WTC11 (cell line): ENCODE results near the gene MRPS11. TPM values are rescaled to one million over a fixed set of nuclear protein-coding genes. Genes with fewer than 3 reads are reported as not detected.

Experiments
- ATAC-seq: fragments of 200-7000 bp; cut with Tn5 transposase; 2 replicates; pipeline ENCODE4 v1.10.0; 2021; ENCODE audit warnings: mild to moderate bottlenecking, moderate library complexity
- CTCF ChIA-PET: fragments of 300-600 bp; sonication (Branson Sonifier 250); formaldehyde crosslinking; loops from one replicate; lab custom pipeline; 2021; ENCODE audit warnings: antibody characterized with exemption; lab: Charles Lee
- POLR2A ChIA-PET: fragments of 350-600 bp; sonication (Branson Sonifier 250); formaldehyde crosslinking; loops from one replicate; lab custom pipeline; 2021; ENCODE audit warnings: antibody characterized with exemption; lab: Charles Lee
- DNase-seq: peaks from one replicate; pipeline ENCODE4 v3.0.0; 2021; ENCODE audit warnings: low spot score
- H3K27ac Mint-ChIP-seq: 2 replicates; pipeline ENCODE4 v1.8.0; 2021; ENCODE audit warnings: mixed read lengths
- H3K27me3 Mint-ChIP-seq: 2 replicates; pipeline ENCODE4 v1.8.0; 2021; ENCODE audit warnings: low read depth, mild to moderate bottlenecking, moderate library complexity, mixed read lengths
- H3K36me3 Mint-ChIP-seq: 2 replicates; pipeline ENCODE4 v1.8.0; 2021; ENCODE audit warnings: mixed read lengths
- H3K4me1 Mint-ChIP-seq: 2 replicates; pipeline ENCODE4 v1.8.0; 2022; ENCODE audit warnings: mixed read lengths
- H3K4me3 Mint-ChIP-seq: 2 replicates; pipeline ENCODE4 v1.8.0; 2021; ENCODE audit warnings: mild to moderate bottlenecking, moderate library complexity, mixed read lengths
- H3K9me3 Mint-ChIP-seq: 2 replicates; pipeline ENCODE4 v1.8.0; 2021; ENCODE audit warnings: mixed read lengths
- AFF4 ChIP-seq: sonication (generic); formaldehyde crosslinking; IDR thresholded peaks from 2 replicates; pipeline ENCODE4 v1.8.1; 2023; ENCODE audit warnings: mild to moderate bottlenecking, missing genetic modification reagents, borderline replicate concordance
- AR ChIP-seq: fragments of 250-450 bp; sonication (Bioruptor Pico); IDR thresholded peaks from 2 replicates; pipeline ENCODE4 v1.9.0; 2021; ENCODE audit warnings: mild to moderate bottlenecking
- ATF1 ChIP-seq: sonication (generic); formaldehyde crosslinking; IDR thresholded peaks from 2 replicates; pipeline ENCODE4 v1.8.1; 2023; ENCODE audit warnings: mild to moderate bottlenecking, moderate library complexity, missing genetic modification reagents
- ATF3 ChIP-seq: sonication (generic); formaldehyde crosslinking; conservative IDR thresholded peaks from 2 replicates; pipeline ENCODE4 v1.8.1; 2022; ENCODE audit warnings: mild to moderate bottlenecking, missing genetic modification reagents
- CBFB ChIP-seq: sonication (generic); formaldehyde crosslinking; IDR thresholded peaks from 2 replicates; pipeline ENCODE4 v1.8.1; 2022; ENCODE audit warnings: mild to moderate bottlenecking, low read depth, missing genetic modification reagents
- CREM ChIP-seq: sonication (generic); formaldehyde crosslinking; IDR thresholded peaks from 2 replicates; pipeline ENCODE4 v1.8.1; 2022; ENCODE audit warnings: mild to moderate bottlenecking, missing genetic modification reagents, moderate library complexity
- FOXJ3 ChIP-seq: sonication (generic); formaldehyde crosslinking; IDR thresholded peaks from 2 replicates; pipeline ENCODE4 v1.9.0; 2021; ENCODE audit warnings: missing genetic modification reagents, mild to moderate bottlenecking, borderline replicate concordance
- IRF2 ChIP-seq: sonication (generic); formaldehyde crosslinking; IDR thresholded peaks from 2 replicates; pipeline ENCODE4 v1.8.0; 2022; ENCODE audit warnings: low read depth, missing genetic modification reagents, borderline replicate concordance
- JUN ChIP-seq: sonication (generic); formaldehyde crosslinking; IDR thresholded peaks from 2 replicates; pipeline ENCODE4 v1.8.0; 2023; ENCODE audit warnings: mild to moderate bottlenecking, missing genetic modification reagents
- MXD4 ChIP-seq: fragments of 250-450 bp; sonication (Bioruptor Pico); IDR thresholded peaks from 2 replicates; pipeline ENCODE4 v1.8.0; 2021; ENCODE audit warnings: mild to moderate bottlenecking, moderate library complexity, borderline replicate concordance
- NFE2L1 ChIP-seq: sonication (generic); formaldehyde crosslinking; IDR thresholded peaks from 2 replicates; pipeline ENCODE4 v1.8.1; 2023; ENCODE audit warnings: missing genetic modification reagents
- NFYB ChIP-seq: sonication (generic); formaldehyde crosslinking; conservative IDR thresholded peaks from 2 replicates; pipeline ENCODE4 v1.8.0; 2022; ENCODE audit warnings: low read depth, missing genetic modification reagents
- NR2C2 ChIP-seq: sonication (generic); formaldehyde crosslinking; IDR thresholded peaks from 2 replicates; pipeline ENCODE4 v1.8.0; 2022; ENCODE audit warnings: mild to moderate bottlenecking, missing genetic modification reagents
- RELA ChIP-seq: sonication (generic); formaldehyde crosslinking; IDR thresholded peaks from 2 replicates; pipeline ENCODE4 v1.8.1; 2022; ENCODE audit warnings: missing genetic modification reagents, mild to moderate bottlenecking, borderline replicate concordance
- total RNA-seq: library from RNA; stranded (reverse); gene quantifications from 3 replicates; pipeline ENCODE4 v1.2.3, GENCODE V29; 2021
- TF ChIP-seq, protein P1 (sequence below): sonication (generic); formaldehyde crosslinking; IDR thresholded peaks from 2 replicates; pipeline ENCODE4 v1.8.1; 2022; ENCODE audit warnings: mild to moderate bottlenecking, missing genetic modification reagents, moderate library complexity, borderline replicate concordance
- TF ChIP-seq, protein P2 (sequence below): sonication (generic); formaldehyde crosslinking; IDR thresholded peaks from 2 replicates; pipeline ENCODE4 v1.8.0; 2022; ENCODE audit warnings: mild to moderate bottlenecking, missing genetic modification reagents
- TF ChIP-seq, protein P3 (sequence below): sonication (generic); formaldehyde crosslinking; IDR thresholded peaks from 2 replicates; pipeline ENCODE4 v1.8.1; 2023; ENCODE audit warnings: mild to moderate bottlenecking, missing genetic modification reagents, moderate library complexity
- TF ChIP-seq, protein P4 (sequence below): sonication (generic); formaldehyde crosslinking; IDR thresholded peaks from 2 replicates; pipeline ENCODE4 v1.8.1; 2023; ENCODE audit warnings: mild to moderate bottlenecking, missing genetic modification reagents
- TF ChIP-seq, protein P5 (sequence below): sonication (generic); formaldehyde crosslinking; IDR thresholded peaks from 2 replicates; pipeline ENCODE4 v1.8.0; 2022; ENCODE audit warnings: mild to moderate bottlenecking, missing genetic modification reagents

The MRPS11 gene
- total RNA-seq, 1 experiment from 2014 or later: 49.1 TPM

- CTCF ChIA-PET: interaction anchor here (1.1 to 4.5 kb wide), 14 partner anchors 10 to 202 kb away, joined by 3 to 35 read pairs (median 10); no protein-coding TSS in a partner anchor
- Mint-ChIP-seq H3K27ac (no peak overlapping the region), H3K27me3 (peaks cover 19% of the 10 kb centered on the region), H3K36me3 (peaks cover 1% of the 10 kb centered on the region), H3K4me3 (no peak overlapping the region), H3K9me3 (peaks cover 13% of the 10 kb centered on the region), H3K4me1 (peaks cover 7% of the 10 kb centered on the region)
- POLR2A ChIA-PET: no interaction called here
- DNase-seq (no peak), ATAC-seq (no peak)
- TF ChIP-seq AFF4 (no peak), NFYB (CRISPR knock-in tag) (no peak)
These were observed 18.5 kb upstream of the MRPS11 start for GRCh38 chr15:88448991-88449461.

DNA sequence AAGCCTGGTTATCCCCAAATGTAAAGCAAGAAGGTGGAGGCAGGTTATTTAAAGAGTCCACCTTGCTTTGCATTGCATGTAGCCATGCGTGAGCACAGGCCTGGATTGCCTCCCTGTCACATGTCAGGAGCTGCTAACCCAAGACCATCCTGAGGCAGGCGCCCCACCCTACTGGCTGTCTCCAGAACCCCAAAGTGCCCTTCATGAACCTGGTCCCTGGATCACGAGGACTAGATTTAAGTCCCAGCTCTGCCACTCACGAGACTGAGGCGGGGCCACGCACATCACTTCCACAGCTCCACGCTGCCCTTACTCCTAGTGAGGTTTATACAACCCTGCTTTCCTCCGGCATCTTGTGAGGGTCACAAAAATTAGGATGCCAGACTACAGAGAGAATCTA lies 17.9 kb upstream of the MRPS11 start:
- peaks cover 14% of the 10 kb centered on the region for H3K27me3 Mint-ChIP-seq
- H3K4me3 Mint-ChIP-seq: no peak overlapping the region
- peaks cover 8% of the 10 kb centered on the region for H3K9me3 Mint-ChIP-seq
- CTCF ChIA-PET: interaction anchor here (0.5 to 4.5 kb wide), 32 partner anchors 11 to 1537 kb away, joined by 3 to 35 read pairs (median 4); partner anchors contain the start of genes MRPL46 and MRPS11
- peaks cover 7% of the 10 kb centered on the region for H3K4me1 Mint-ChIP-seq
- POLR2A ChIA-PET: interaction anchor here (1.0 kb wide), 1 partner anchor 18 kb away, joined by 3 read pairs; the partner anchor contains the start of genes MRPL46 and MRPS11
- TF ChIP-seq ATF3 (CRISPR knock-in tag) (no peak), CBFB (CRISPR knock-in tag) (no peak), RELA (CRISPR knock-in tag) (no peak), CREM (CRISPR knock-in tag) (no peak), FOXJ3 (CRISPR knock-in tag) (no peak), JUN (CRISPR knock-in tag) (no peak)
- TF ChIP-seq, protein P1, sequence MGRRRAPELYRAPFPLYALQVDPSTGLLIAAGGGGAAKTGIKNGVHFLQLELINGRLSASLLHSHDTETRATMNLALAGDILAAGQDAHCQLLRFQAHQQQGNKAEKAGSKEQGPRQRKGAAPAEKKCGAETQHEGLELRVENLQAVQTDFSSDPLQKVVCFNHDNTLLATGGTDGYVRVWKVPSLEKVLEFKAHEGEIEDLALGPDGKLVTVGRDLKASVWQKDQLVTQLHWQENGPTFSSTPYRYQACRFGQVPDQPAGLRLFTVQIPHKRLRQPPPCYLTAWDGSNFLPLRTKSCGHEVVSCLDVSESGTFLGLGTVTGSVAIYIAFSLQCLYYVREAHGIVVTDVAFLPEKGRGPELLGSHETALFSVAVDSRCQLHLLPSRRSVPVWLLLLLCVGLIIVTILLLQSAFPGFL: no peak
- TF ChIP-seq, protein P2, sequence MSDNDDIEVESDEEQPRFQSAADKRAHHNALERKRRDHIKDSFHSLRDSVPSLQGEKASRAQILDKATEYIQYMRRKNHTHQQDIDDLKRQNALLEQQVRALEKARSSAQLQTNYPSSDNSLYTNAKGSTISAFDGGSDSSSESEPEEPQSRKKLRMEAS: no peak
- TF ChIP-seq, protein P3, sequence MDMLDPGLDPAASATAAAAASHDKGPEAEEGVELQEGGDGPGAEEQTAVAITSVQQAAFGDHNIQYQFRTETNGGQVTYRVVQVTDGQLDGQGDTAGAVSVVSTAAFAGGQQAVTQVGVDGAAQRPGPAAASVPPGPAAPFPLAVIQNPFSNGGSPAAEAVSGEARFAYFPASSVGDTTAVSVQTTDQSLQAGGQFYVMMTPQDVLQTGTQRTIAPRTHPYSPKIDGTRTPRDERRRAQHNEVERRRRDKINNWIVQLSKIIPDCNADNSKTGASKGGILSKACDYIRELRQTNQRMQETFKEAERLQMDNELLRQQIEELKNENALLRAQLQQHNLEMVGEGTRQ (CRISPR knock-in tag): no peak
- no peak for DNase-seq
- H3K36me3 Mint-ChIP-seq: no peaks in the 10 kb centered on the region
- no peak overlapping the region for H3K27ac Mint-ChIP-seq
- ATAC-seq: no peak

DNA sequence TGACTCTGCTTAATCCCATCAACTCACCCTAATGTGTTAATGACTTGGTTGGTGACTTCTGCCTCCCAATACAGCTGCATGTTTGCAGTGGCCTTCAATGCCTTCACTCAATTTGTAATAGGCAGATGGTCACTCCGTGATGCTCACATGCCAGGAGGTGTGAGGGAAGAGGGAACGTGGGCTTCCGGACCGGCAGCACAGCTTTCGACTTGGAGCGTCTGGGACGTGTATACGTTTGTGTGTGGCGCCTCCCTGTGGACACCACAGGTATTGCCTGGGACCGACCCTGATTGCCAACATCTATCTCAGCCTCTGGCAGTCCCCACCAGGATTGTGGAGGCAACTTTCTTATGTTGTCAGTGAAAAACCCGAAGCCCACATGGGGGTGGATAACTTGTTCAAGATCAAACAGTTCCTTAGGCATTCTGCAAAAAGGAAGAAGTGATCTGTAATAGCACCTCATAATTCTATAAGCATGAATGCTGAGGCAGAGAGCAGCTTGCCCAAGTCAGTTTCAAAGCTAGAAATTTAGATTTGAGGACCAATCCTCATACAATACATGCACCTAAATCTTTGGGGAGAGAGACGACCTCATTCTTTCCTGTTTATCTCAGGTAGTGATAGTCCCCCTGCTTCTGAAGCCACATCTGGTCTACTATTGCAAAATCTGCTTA lies 17.2 kb upstream of the MRPS11 start:
- peak; percentile 77 for ATAC-seq
- Mint-ChIP-seq H3K9me3 (peaks cover 4% of the 10 kb centered on the region), H3K4me1 (peaks cover 7% of the 10 kb centered on the region), H3K27ac (no peak overlapping the region), H3K27me3 (peaks cover 14% of the 10 kb centered on the region), H3K36me3 (no peaks in the 10 kb centered on the region), H3K4me3 (no peak overlapping the region)
- DNase-seq: peak; percentile 95
- ChIA-PET CTCF (interaction anchor here (0.5 to 4.5 kb wide), 34 partner anchors 11 to 1538 kb away, joined by 3 to 35 read pairs (median 4); partner anchors contain the start of genes MRPL46 and MRPS11), POLR2A (interaction anchor here (0.6 to 1.0 kb wide), 2 partner anchors 17 to 145 kb away, joined by 3 to 8 read pairs; partner anchors contain the start of genes MRPL46 and MRPS11)
- TF ChIP-seq AR (CRISPR knock-in tag) (no peak), ATF1 (no peak), NFE2L1 (CRISPR knock-in tag) (peak; percentile 50; the same call in 1 of the 2 replicates), IRF2 (CRISPR knock-in tag) (no peak), NR2C2 (CRISPR knock-in tag) (no peak), MXD4 (no peak)
- TF ChIP-seq, protein P4, sequence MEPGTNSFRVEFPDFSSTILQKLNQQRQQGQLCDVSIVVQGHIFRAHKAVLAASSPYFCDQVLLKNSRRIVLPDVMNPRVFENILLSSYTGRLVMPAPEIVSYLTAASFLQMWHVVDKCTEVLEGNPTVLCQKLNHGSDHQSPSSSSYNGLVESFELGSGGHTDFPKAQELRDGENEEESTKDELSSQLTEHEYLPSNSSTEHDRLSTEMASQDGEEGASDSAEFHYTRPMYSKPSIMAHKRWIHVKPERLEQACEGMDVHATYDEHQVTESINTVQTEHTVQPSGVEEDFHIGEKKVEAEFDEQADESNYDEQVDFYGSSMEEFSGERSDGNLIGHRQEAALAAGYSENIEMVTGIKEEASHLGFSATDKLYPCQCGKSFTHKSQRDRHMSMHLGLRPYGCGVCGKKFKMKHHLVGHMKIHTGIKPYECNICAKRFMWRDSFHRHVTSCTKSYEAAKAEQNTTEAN: no peak
- TF ChIP-seq, protein P5, sequence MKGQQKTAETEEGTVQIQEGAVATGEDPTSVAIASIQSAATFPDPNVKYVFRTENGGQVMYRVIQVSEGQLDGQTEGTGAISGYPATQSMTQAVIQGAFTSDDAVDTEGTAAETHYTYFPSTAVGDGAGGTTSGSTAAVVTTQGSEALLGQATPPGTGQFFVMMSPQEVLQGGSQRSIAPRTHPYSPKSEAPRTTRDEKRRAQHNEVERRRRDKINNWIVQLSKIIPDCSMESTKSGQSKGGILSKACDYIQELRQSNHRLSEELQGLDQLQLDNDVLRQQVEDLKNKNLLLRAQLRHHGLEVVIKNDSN: no peak
